ENCODE measurements around the gene PHLDB2. TPM values are rescaled to one million over a fixed set of nuclear protein-coding genes. Genes with fewer than 3 reads are reported as not detected.

PHLDB2 gene
- total RNA-seq (2022): 15.4 and 30.7 TPM in 2 replicates
- percentile 72 among the genes with signal in this experiment for Bru-seq, nascent RNA
- percentile 75 among the genes with signal in this experiment for BruChase-seq, experiment 1, labeled RNA remaining after a 6-hour chase
- percentile 81 among the genes with signal in this experiment for BruChase-seq, experiment 2, labeled RNA remaining after a 2-hour chase
- long read RNA-seq, full-length matches to known transcripts: 3 of 6 reads
- long read RNA-seq, partial matches to known transcripts: 0 of 6 reads
- long read RNA-seq, other reads (novel, unspliced or antisense): 3 of 6 reads

DNA sequence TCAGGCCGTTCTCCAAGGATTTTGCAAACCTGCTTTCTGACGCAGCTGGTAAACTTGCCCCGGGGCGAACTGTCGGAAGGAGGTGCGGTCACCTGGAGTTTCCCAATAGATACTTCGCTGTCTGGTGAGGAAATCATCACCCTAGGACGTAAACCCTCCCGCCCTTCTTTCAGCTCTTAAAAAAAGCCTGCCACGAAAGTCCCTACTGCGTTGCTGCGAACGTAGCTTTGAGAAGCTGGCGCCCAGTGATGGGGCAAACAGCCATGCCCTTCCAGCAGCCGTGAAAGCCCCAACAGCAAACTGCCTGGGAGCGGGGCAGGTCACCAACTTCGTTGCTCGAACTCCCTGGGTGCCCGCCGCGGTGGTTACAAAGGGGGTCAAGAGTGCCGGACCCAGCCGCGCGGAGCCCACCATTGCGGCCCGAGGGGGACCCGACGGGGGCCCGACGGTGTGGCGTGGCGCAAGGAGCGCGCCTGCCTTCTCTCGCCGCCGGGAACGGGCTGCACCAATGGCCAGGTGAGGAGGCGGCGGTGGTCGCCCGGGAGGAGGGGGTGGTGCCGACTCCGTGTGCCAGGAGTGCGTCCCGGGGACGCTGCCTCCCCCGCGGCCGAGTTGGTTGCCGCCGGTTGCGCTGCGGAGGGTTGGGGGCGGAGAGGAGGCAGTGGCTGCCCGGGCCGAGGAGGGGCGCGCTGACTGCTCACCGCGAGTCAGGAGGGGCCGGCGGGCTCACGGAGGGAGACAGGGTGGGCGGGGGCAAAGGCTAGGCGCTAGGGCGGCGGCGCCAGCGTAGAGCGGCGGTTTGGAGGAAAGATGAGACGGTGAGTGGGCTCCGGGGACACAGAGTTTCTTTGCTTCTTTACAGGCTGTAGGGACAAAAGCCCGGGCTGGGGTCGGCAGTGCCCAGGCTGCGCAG lies at the start of gene PHLDB2:
Gene PHLDB2, plus strand, starts transcription at position 205 of the 913 bp plus-strand sequence. CDS start 24,813 bp downstream, outside the sequence.
- no peaks in the 10 kb centered on the region for H3K9me3 Mint-ChIP-seq (ENCODE audit: low read depth, unreplicated experiment)
- H3K27ac Mint-ChIP-seq (ENCODE audit: unreplicated experiment): peak within 1 kb of the TSS; percentile 80
- peaks cover 37% of the 10 kb centered on the region for H3K4me1 Mint-ChIP-seq (ENCODE audit: low read depth, unreplicated experiment)
- intact Hi-C loops (cut with micrococcal nuclease; ENCODE audit: unreplicated experiment): no loop called here
- DNase-seq: peak; percentile 70
- no TSS peak for BruUV-seq (replicated peaks)
- no peaks in the 10 kb centered on the region for H3K27me3 Mint-ChIP-seq (ENCODE audit: unreplicated experiment)
- CTCF ChIA-PET: interaction anchor here (0.7 to 3.1 kb wide), 14 partner anchors 19 to 152 kb away, joined by 3 to 67 read pairs (median 4); no protein-coding TSS in a partner anchor
- H3K4me3 Mint-ChIP-seq (ENCODE audit: low read depth, unreplicated experiment): peak within 1 kb of the TSS; percentile 88
- H3K36me3 Mint-ChIP-seq (ENCODE audit: insufficient read depth, unreplicated experiment): peaks cover 35% of the 10 kb centered on the region
- TF ChIP-seq, protein P1, sequence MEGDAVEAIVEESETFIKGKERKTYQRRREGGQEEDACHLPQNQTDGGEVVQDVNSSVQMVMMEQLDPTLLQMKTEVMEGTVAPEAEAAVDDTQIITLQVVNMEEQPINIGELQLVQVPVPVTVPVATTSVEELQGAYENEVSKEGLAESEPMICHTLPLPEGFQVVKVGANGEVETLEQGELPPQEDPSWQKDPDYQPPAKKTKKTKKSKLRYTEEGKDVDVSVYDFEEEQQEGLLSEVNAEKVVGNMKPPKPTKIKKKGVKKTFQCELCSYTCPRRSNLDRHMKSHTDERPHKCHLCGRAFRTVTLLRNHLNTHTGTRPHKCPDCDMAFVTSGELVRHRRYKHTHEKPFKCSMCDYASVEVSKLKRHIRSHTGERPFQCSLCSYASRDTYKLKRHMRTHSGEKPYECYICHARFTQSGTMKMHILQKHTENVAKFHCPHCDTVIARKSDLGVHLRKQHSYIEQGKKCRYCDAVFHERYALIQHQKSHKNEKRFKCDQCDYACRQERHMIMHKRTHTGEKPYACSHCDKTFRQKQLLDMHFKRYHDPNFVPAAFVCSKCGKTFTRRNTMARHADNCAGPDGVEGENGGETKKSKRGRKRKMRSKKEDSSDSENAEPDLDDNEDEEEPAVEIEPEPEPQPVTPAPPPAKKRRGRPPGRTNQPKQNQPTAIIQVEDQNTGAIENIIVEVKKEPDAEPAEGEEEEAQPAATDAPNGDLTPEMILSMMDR (IDR thresholded peaks at IDR 0.05; ENCODE audit: unreplicated experiment): no peak

DNA sequence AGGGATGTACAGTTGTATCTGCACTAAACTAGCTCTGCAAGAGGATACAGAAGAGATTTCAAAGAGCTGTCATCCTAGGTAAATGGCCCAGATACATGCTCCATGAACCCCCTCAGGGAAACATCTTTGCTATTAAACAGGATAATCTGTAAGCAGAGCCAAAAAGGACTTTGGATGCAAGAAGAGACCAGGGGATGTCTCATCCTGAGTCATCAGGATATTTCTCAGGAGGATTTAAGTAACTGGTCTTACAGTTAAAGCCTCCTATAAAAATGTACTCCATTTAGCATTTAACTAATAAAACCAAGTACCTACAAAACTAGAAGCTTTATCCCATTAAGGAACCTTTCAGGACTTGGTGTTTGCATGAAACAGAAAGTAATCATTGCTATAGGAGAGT lies 48.2 kb upstream of the PHLDB2 start:
- Mint-ChIP-seq H3K36me3 (ENCODE audit: insufficient read depth, unreplicated experiment) (no peaks in the 10 kb centered on the region), H3K4me1 (ENCODE audit: low read depth, unreplicated experiment) (peaks cover 27% of the 10 kb centered on the region), H3K27me3 (ENCODE audit: unreplicated experiment) (no peaks in the 10 kb centered on the region), H3K4me3 (ENCODE audit: low read depth, unreplicated experiment) (no peak overlapping the region), H3K27ac (ENCODE audit: unreplicated experiment) (no peak overlapping the region), H3K9me3 (ENCODE audit: low read depth, unreplicated experiment) (peaks cover 2% of the 10 kb centered on the region)
- intact Hi-C loops (cut with micrococcal nuclease; ENCODE audit: unreplicated experiment): loop anchor here (5.0 kb wide), 1 partner anchor 41 kb away; no protein-coding TSS in a partner anchor
- BruUV-seq (replicated peaks): no TSS peak
- no peak for DNase-seq
- TF ChIP-seq, protein P1 (IDR thresholded peaks at IDR 0.05; ENCODE audit: unreplicated experiment): no peak
- CTCF ChIA-PET: interaction anchor here (0.6 kb wide), 1 partner anchor 46 kb away, joined by 3 read pairs; no protein-coding TSS in a partner anchor

DNA sequence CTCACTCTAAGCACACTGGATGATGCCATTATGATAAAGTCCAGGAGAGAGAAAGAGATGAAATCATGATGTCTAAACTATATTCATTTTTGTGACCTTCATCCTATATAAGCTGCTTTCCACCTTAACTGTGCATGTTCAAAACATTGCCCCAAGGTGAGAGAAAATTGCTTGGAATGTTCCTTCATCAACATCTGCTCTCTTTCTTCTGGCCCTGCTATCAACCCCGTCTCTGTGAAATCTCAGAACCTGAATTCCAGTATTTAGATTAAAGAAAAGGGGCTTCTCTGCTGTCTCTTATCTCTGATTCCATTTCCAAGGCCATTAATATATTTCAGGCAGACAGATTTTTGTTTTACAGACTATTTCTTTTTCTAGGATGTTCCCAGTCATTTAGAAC lies 47.3 kb upstream of the PHLDB2 start:
- intact Hi-C loops (cut with micrococcal nuclease; ENCODE audit: unreplicated experiment): loop anchor here (5.0 kb wide), 1 partner anchor 40 kb away; no protein-coding TSS in a partner anchor
- TF ChIP-seq, protein P1 (IDR thresholded peaks at IDR 0.05; ENCODE audit: unreplicated experiment): no peak
- CTCF ChIA-PET: no interaction called here
- Mint-ChIP-seq H3K9me3 (ENCODE audit: low read depth, unreplicated experiment) (peaks cover 2% of the 10 kb centered on the region), H3K27me3 (ENCODE audit: unreplicated experiment) (no peaks in the 10 kb centered on the region), H3K27ac (ENCODE audit: unreplicated experiment) (no peak overlapping the region), H3K4me1 (ENCODE audit: low read depth, unreplicated experiment) (peaks cover 27% of the 10 kb centered on the region), H3K4me3 (ENCODE audit: low read depth, unreplicated experiment) (no peak overlapping the region), H3K36me3 (ENCODE audit: insufficient read depth, unreplicated experiment) (no peaks in the 10 kb centered on the region)
- DNase-seq: no peak
- no TSS peak for BruUV-seq (replicated peaks)

DNA sequence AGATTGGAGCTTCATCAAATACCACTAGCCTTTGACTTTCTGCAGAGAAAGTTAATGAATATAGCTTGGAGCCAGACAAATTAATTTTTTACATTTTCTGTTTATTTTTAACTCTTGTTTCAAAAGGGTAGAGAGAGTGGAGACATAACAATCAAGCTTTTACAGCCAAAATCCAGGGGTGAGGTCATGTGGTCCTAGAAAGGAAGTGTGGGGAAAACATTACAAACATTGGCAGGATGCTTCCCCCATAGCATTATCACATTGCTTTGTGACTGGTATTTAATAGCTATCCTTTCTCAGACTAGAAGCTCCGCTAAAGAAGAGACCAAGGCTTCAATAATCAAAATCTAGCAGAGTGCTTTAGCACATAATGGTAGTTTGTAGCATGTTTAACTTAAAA lies 46.4 kb upstream of the PHLDB2 start:
- CTCF ChIA-PET: interaction anchor here (0.9 kb wide), 1 partner anchor 9 kb away, joined by 4 read pairs; no protein-coding TSS in a partner anchor
- Mint-ChIP-seq H3K36me3 (ENCODE audit: insufficient read depth, unreplicated experiment) (no peaks in the 10 kb centered on the region), H3K4me3 (ENCODE audit: low read depth, unreplicated experiment) (no peak overlapping the region), H3K27ac (ENCODE audit: unreplicated experiment) (no peak overlapping the region), H3K9me3 (ENCODE audit: low read depth, unreplicated experiment) (peaks cover 2% of the 10 kb centered on the region), H3K4me1 (ENCODE audit: low read depth, unreplicated experiment) (peaks cover 21% of the 10 kb centered on the region), H3K27me3 (ENCODE audit: unreplicated experiment) (no peaks in the 10 kb centered on the region)
- TF ChIP-seq, protein P1 (IDR thresholded peaks at IDR 0.05; ENCODE audit: unreplicated experiment): no peak
- no TSS peak for BruUV-seq (replicated peaks)
- intact Hi-C loops (cut with micrococcal nuclease; ENCODE audit: unreplicated experiment): loop anchor here (5.0 kb wide), 1 partner anchor 40 kb away; no protein-coding TSS in a partner anchor
- no peak for DNase-seq

Measured in Calu3 (cell line).